Mesenchymal stem cell (in vitro differentiated cells and primary cell): Measurements from ENCODE around the gene CRELD2.
A peak's percentile ranks its signal among the peaks of the same experiment; 100 is the strongest.

Experiments
- DNase-seq: peaks from one replicate; pipeline ENCODE4 v3.0.0-alpha.2; 2013
- H2AFZ ChIP-seq: one replicate; pipeline ENCODE4 v1.6.1; 2013; ENCODE audit warnings: low read depth, mild to moderate bottlenecking, control low read depth, inconsistent platforms, low read length, moderate library complexity
- H2AK5ac ChIP-seq: 2 replicates; pipeline ENCODE4 v1.6.1; 2013; ENCODE audit warnings: low read length, moderate library complexity, mild to moderate bottlenecking, inconsistent platforms; ENCODE audit not compliant: severe bottlenecking
- H2BK120ac ChIP-seq: one replicate; pipeline ENCODE4 v1.6.1; 2013; ENCODE audit warnings: low read depth, mild to moderate bottlenecking, inconsistent platforms, low read length, moderate library complexity
- H2BK12ac ChIP-seq, 2 experiments: one replicate each; pipeline ENCODE4 v1.6.1; 2013; ENCODE audit warnings: inconsistent platforms in 2 of 2, low read length in 2 of 2, mild to moderate bottlenecking in 2 of 2, moderate library complexity in 2 of 2, control low read depth in 1 of 2
- H2BK15ac ChIP-seq: one replicate; pipeline ENCODE4 v1.6.1; 2013; ENCODE audit warnings: mild to moderate bottlenecking, low read depth, inconsistent platforms; ENCODE audit not compliant: poor library complexity, severe bottlenecking
- H2BK5ac ChIP-seq: 2 replicates; pipeline ENCODE4 v1.6.1; 2013; ENCODE audit warnings: low read depth, mild to moderate bottlenecking, low read length, control low read depth, inconsistent platforms; ENCODE audit not compliant: poor library complexity, severe bottlenecking
- H3K14ac ChIP-seq, 2 experiments: one replicate each; pipeline ENCODE4 v1.6.1; 2013; ENCODE audit warnings: inconsistent platforms in 2 of 2, low read length in 2 of 2, control low read depth in 1 of 2, mild to moderate bottlenecking in 1 of 2, moderate library complexity in 1 of 2
- H3K18ac ChIP-seq, 2 experiments: one replicate each; pipeline ENCODE4 v1.6.1; 2013; ENCODE audit warnings: inconsistent platforms in 2 of 2, low read length in 2 of 2, control low read depth in 1 of 2, low read depth in 1 of 2, mild to moderate bottlenecking in 1 of 2
- H3K23ac ChIP-seq, 2 experiments: one replicate each; pipeline ENCODE4 v1.6.1; 2013; ENCODE audit warnings: inconsistent platforms in 2 of 2, low read length in 2 of 2, mild to moderate bottlenecking in 2 of 2, moderate library complexity in 2 of 2, control low read depth in 1 of 2
- H3K27ac ChIP-seq: 2 replicates; pipeline ENCODE4 v1.5.1; 2013; ENCODE audit warnings: mild to moderate bottlenecking, moderate library complexity, low read length, control low read depth, inconsistent platforms; ENCODE audit not compliant: poor library complexity, severe bottlenecking
- H3K27me3 ChIP-seq, 2 experiments: 2 replicates each; pipeline versions ENCODE4 v1.6.1 to v1.7.0; 2013; ENCODE audit warnings: low read length in 2 of 2, mild to moderate bottlenecking in 2 of 2, moderate library complexity in 2 of 2, control low read depth in 1 of 2, inconsistent platforms in 1 of 2; ENCODE audit not compliant: control insufficient read depth in 1 of 2, insufficient read depth in 1 of 2
- H3K36me3 ChIP-seq, 2 experiments: 2 replicates each; pipeline versions ENCODE4 v1.6.1 to v1.7.0; 2013; ENCODE audit warnings: low read length in 2 of 2, control low read depth in 1 of 2, inconsistent platforms in 1 of 2, low read depth in 1 of 2, mild to moderate bottlenecking in 1 of 2; ENCODE audit not compliant: insufficient read depth in 2 of 2, control insufficient read depth in 1 of 2
- H3K4ac ChIP-seq, 2 experiments: one replicate each; pipeline ENCODE4 v1.6.1; 2013; ENCODE audit warnings: inconsistent platforms in 2 of 2, low read length in 2 of 2, mild to moderate bottlenecking in 2 of 2, moderate library complexity in 2 of 2, control low read depth in 1 of 2, low read depth in 1 of 2
- H3K4me1 ChIP-seq: 2 replicates; pipeline ENCODE4 v1.6.1; 2013; ENCODE audit warnings: low read depth, low read length, control low read depth; ENCODE audit not compliant: control insufficient read depth, insufficient read depth
- H3K4me2 ChIP-seq: 2 replicates; pipeline ENCODE4 v1.6.1; 2013; ENCODE audit warnings: low read length, mild to moderate bottlenecking, inconsistent platforms; ENCODE audit not compliant: poor library complexity, severe bottlenecking
- H3K4me3 ChIP-seq, 2 experiments: 2 replicates each; pipeline versions ENCODE4 v1.5.1 to v1.7.0; 2013; ENCODE audit warnings: low read length in 2 of 2, mild to moderate bottlenecking in 2 of 2, control low read depth in 1 of 2, low read depth in 1 of 2; ENCODE audit not compliant: insufficient read depth in 1 of 2
- H3K79me1 ChIP-seq: replicated peaks from 2 replicates; pipeline ENCODE4 v1.6.1; 2013; ENCODE audit warnings: mild to moderate bottlenecking, control low read depth, low read length, inconsistent platforms; ENCODE audit not compliant: poor library complexity, severe bottlenecking
- H3K9ac ChIP-seq: 2 replicates; pipeline ENCODE4 v1.7.0; 2013; ENCODE audit warnings: mild to moderate bottlenecking, low read length, moderate library complexity
- H3K9me3 ChIP-seq: 2 replicates; pipeline ENCODE4 v1.7.0; 2013; ENCODE audit warnings: mild to moderate bottlenecking, low read length; ENCODE audit not compliant: control insufficient read depth
- H4K8ac ChIP-seq: one replicate; pipeline ENCODE4 v1.6.1; 2013; ENCODE audit warnings: inconsistent platforms, mild to moderate bottlenecking, low read length, moderate library complexity
- H4K91ac ChIP-seq: one replicate; pipeline ENCODE4 v1.6.1; 2013; ENCODE audit warnings: mild to moderate bottlenecking, low read length, inconsistent platforms
- WGBS: methylation state at CpG from one replicate; pipeline ENCODE4 v1.1.7; 2013; ENCODE audit warnings: mixed read lengths; 5-methylcytosine and 5-hydroxymethylcytosine counted together

Gene CRELD2

DNA sequence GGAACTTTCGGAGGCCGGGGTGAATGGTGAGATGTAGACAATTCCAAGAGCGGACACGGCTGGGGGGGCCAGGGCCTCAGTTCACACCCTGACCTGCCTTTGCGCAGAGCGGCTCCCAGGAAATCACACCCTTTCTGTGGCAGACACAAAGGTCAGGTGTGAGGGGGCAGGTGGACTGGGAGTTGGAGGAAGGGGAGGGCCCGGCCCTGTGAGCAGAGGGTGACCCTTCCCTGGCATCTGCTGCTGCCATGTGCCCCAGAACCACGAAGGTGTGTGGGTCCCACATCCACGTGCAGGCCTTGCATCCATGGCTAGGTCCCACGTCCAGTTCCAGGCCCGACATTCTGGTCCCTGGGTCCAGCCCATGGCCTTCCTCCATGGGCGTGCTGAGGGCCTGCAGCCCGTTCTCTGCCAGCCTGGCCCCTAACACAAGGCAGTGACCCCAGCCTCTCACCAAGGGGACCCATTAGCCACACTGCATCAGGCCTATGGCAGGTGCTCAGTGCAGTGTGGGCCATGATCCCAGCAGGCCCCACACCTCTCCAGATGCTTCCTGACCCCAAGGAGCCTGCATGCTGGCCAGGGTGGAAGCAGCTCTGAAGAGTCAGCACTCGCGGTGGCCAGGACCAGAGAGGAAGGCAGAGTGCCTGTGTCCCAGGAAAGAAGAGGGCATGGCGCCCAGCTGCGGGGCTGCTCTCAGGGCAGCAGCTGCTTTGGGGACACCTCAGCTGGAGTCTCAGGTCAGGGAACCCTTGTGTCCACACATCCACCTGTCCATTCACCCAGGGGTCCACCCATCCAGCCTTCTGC, 23.3 kb downstream of the CRELD2 start:
- Histone ChIP-seq H4K91ac (no peak overlapping the region), H3K4ac (no peak overlapping the region), H3K14ac (no peak overlapping the region), H3K27ac (no peak overlapping the region), H3K36me3 (peaks cover 0 to 5% of the 10 kb centered on the region in 2 experiments), H2BK120ac (no peak overlapping the region), H3K27me3 (no peaks in the 10 kb centered on the region), H3K4me3 (no peak overlapping the region), H3K4me2 (no peak overlapping the region), H4K8ac (no peak overlapping the region), H2AFZ (no peak overlapping the region), H3K79me1 (no peaks in the 10 kb centered on the region), H2BK5ac (no peak overlapping the region), H2BK12ac (peak overlapping the region in 1 of 2 experiments; percentile 15), H2AK5ac (no peak overlapping the region), H3K9ac (no peak overlapping the region), H3K18ac (no peak overlapping the region), H2BK15ac (no peak overlapping the region), H3K9me3 (no peaks in the 10 kb centered on the region), H3K4me1 (peaks cover 13% of the 10 kb centered on the region), H3K23ac (no peak overlapping the region)
- WGBS, result 92% methylated on average over 17 of the region's 17 CpGs
- no peak for DNase-seq

DNA sequence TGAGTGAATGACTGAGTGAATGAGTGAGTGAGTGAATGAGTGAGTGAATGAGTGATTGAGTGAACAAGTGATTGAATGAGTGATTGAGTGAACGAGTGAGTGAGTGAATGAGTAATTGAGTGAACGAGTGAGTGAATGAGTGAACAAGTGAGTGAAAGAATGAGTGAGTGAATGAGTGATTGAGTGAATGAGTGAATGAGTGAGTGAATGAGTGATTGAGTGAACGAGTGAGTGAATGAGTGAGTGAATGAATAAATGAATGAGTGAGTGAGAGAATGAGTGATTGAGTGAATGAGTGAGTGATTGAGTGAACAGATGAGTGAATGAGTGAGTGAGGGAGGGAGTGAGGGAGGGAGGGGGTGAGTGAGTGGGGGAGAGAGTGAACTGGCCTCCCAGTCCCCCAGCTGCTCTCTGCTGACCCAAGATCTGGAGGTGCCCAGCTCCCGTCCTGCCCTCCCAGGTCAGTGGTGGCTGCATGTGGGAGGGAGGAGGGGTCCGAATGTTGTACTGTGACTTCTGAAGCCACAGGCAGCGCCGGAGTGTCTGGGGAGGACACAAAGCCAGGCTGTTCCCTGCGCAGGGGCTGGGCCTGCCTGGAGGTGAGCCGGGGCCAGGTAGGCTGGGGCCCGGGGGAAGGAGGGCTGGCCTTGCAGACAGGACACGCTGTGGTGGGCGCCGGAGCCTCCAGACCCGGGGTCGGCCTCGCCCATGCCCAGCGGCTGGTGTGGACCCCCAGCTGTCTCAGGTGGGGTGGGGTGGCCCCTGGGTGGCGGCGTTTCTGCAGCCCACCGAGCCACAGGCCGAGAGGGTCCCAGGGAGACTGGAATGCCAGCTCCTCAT, 24.4 kb downstream of the CRELD2 start:
- no peaks in the 10 kb centered on the region for H3K9me3 ChIP-seq
- 92% methylated on average over 19 of the region's 21 CpGs for WGBS
- no peak overlapping the region for H3K4ac ChIP-seq
- H3K4me1 ChIP-seq, result peaks cover 10% of the 10 kb centered on the region
- peak overlapping the region in 1 of 2 experiments; percentile 66 for H2BK12ac ChIP-seq
- H4K91ac ChIP-seq, result no peak overlapping the region
- peaks cover 0 to 5% of the 10 kb centered on the region in 2 experiments for H3K36me3 ChIP-seq
- no peaks in the 10 kb centered on the region for H3K79me1 ChIP-seq
- no peaks in the 10 kb centered on the region for H3K27me3 ChIP-seq
- no peak overlapping the region for H2AFZ ChIP-seq
- peak overlapping the region; percentile 9 for H4K8ac ChIP-seq
- H3K27ac ChIP-seq, result no peak overlapping the region
- no peak overlapping the region for H3K18ac ChIP-seq
- H2AK5ac ChIP-seq, result no peak overlapping the region
- no peak for DNase-seq
- H2BK5ac ChIP-seq, result no peak overlapping the region
- H3K4me2 ChIP-seq, result no peak overlapping the region
- H3K14ac ChIP-seq, result no peak overlapping the region
- no peak overlapping the region for H3K23ac ChIP-seq
- no peak overlapping the region for H3K4me3 ChIP-seq
- peak overlapping the region; percentile 12 for H2BK15ac ChIP-seq
- H2BK120ac ChIP-seq, result no peak overlapping the region
- no peak overlapping the region for H3K9ac ChIP-seq

GRCh38 chr22:49943405-49943765, 25.0 kb downstream of the CRELD2 start:
- no peak overlapping the region for H3K9ac ChIP-seq
- H3K36me3 ChIP-seq, result peaks cover 0 to 5% of the 10 kb centered on the region in 2 experiments
- H3K23ac ChIP-seq, result no peak overlapping the region

GRCh38 chr22:49943771-49944398, 25.5 kb downstream of the CRELD2 start:
- Histone ChIP-seq H3K4me3 (no peak overlapping the region), H2BK5ac (peak overlapping the region; percentile 11), H3K79me1 (no peaks in the 10 kb centered on the region), H3K18ac (no peak overlapping the region), H3K27me3 (no peaks in the 10 kb centered on the region), H2BK120ac (no peak overlapping the region), H4K8ac (peak overlapping the region; percentile 46), H3K9me3 (no peaks in the 10 kb centered on the region), H3K4ac (no peak overlapping the region), H3K4me2 (no peak overlapping the region), H2BK15ac (no peak overlapping the region), H2BK12ac (peak overlapping the region in 1 of 2 experiments; percentile 57), H3K27ac (no peak overlapping the region), H2AK5ac (no peak overlapping the region), H3K4me1 (peaks cover 7% of the 10 kb centered on the region), H4K91ac (peak overlapping the region; percentile 82), H3K36me3 (peaks cover 0 to under 1% of the 10 kb centered on the region in 2 experiments), H3K14ac (no peak overlapping the region), H2AFZ (no peak overlapping the region), H3K23ac (no peak overlapping the region), H3K9ac (no peak overlapping the region)
- 91% methylated on average over 25 of the region's 25 CpGs for WGBS
- DNase-seq, result no peak

More at GRCh38 chr22:49943405-49943765, 25.0 kb downstream of the CRELD2 start:
- DNase-seq, result no peak
- H3K4ac ChIP-seq, result no peak overlapping the region
- WGBS, result 82% methylated on average over 11 of the region's 11 CpGs
- no peak overlapping the region for H2BK5ac ChIP-seq
- no peak overlapping the region for H3K4me2 ChIP-seq
- peaks cover 9% of the 10 kb centered on the region for H3K4me1 ChIP-seq
- H2AFZ ChIP-seq, result no peak overlapping the region
- H3K27me3 ChIP-seq, result no peaks in the 10 kb centered on the region
- peak overlapping the region; percentile 12 for H2BK15ac ChIP-seq
- H3K14ac ChIP-seq, result no peak overlapping the region
- H3K27ac ChIP-seq, result no peak overlapping the region
- H3K4me3 ChIP-seq, result no peak overlapping the region
- H4K91ac ChIP-seq, result no peak overlapping the region
- no peak overlapping the region for H2AK5ac ChIP-seq
- H2BK120ac ChIP-seq, result no peak overlapping the region
- H3K9me3 ChIP-seq, result no peaks in the 10 kb centered on the region
- no peaks in the 10 kb centered on the region for H3K79me1 ChIP-seq
- peak overlapping the region; percentile 9 for H4K8ac ChIP-seq
- H3K18ac ChIP-seq, result no peak overlapping the region
- no peak overlapping the region for H2BK12ac ChIP-seq
